Hypothalamus (tissue), 51 donors: ENCODE measurements around the gene OTUD7B.
"Not testable (repeated sequence)": the region's sequence is repeated elsewhere in the genome, so short reads cannot be mapped to it uniquely, and the experiment has no call there.

ENCODE experiments used
- DNase-seq, 51 donors: peaks; one replicate each; lab custom pipeline; 2025; lab: John Stamatoyannopoulos, UW

OTUD7B gene

DNA sequence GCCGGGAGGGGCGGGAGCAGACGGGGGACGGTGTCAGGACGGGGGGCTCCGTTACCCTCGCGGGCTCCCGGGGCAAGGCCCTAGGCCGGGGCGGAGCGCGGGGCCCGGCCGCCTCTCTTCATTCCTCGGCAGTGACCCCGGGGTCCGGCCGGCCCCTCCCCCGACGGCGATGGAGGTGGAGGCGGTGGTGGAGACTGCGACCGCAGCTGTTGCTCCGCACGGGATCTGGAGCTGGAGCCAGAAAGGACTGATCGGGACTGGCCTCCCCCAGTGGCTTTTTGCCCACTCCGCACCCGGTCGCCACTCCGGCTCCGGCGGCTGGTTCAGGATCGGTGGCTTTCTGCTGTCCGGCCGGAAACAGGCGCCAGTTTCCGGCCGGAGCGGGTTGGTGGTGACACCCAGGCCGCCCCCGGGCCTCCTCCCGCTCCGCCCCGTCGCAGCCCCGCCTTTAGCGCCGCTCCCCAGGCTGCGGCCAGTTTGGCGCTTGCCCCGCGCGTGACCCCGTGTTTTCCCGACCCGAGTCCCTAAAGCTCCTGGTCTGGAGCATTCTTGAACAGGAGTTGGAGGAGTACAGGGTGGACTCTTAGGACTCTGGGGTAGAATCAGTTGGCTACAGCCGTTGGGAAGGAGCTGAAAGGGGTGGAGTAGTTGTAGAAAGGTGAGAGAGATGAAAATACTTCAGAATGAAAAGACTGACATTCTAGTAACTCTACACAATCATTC is at the start of gene OTUD7B:
OTUD7B (minus strand) TSS at position 334 of the 723 bp plus-strand sequence. CDS start 33,216 bp downstream, outside the sequence.
- DNase-seq = peak; percentile 37 to 97 (median 84)

DNA sequence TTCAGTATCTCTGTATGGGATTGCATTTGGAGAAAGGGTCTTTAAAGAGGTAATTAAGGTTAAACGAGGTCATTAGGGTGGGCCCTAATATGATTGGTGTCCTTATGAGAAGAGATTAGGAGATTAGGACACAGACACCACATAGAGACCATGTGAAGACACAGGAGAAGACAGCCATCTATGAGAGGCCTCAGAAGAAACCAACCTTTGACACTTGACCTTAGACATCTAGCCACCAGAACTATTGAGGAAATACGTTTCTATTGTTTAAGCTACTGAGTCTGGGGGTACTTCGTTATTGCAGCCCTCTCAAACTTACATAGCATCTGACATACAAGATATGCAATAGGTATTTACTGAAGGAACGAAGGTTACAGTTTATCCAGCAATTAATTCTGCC is 49.7 kb upstream of the OTUD7B start:
- no peak for DNase-seq

- no peak for DNase-seq
Measured at GRCh38 chr1:150056407-150056806, 45.9 kb upstream of the OTUD7B start.

DNA sequence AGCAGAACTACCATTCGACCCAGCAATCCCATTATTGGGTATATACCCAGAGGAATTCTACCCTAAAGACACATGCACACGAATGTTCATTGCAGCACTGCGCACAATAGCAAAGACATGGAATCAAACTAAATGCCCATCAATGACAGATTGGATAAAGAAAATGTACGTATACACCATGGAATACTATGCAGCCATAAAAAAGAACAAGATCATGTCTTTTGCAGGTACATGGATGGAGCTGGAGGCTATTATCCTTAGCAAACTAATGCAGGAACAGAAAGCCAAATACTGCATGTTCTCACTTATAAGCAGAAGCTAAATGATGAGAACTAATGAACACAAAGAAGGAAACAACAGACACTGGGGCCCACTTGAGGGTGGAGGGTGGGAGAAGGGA is 45.0 kb upstream of the OTUD7B start:
- not testable (repeated sequence) for DNase-seq

- no peak for DNase-seq
Measured at GRCh38 chr1:150053926-150054325, 43.4 kb upstream of the OTUD7B start.

GRCh38 chr1:150051905-150052412 is 41.4 kb upstream of the OTUD7B start:
- not testable (repeated sequence) for DNase-seq

DNA sequence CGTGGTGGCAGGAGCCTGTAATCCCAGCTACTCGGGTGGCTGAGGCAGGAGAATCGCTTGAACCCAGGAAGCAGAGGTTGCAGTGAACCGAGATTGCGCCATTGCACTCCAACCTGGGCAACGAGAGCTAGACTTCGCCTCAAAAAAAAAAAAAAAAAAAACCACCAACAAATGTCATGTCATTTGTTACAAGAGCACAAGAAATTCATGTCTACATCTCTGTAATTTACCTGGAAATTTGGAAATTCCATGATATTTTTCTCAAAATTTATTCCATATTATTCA is 40.5 kb upstream of the OTUD7B start:
- DNase-seq = no peak

- DNase-seq = no peak
Measured at GRCh38 chr1:150049926-150050325, 39.4 kb upstream of the OTUD7B start.

DNA sequence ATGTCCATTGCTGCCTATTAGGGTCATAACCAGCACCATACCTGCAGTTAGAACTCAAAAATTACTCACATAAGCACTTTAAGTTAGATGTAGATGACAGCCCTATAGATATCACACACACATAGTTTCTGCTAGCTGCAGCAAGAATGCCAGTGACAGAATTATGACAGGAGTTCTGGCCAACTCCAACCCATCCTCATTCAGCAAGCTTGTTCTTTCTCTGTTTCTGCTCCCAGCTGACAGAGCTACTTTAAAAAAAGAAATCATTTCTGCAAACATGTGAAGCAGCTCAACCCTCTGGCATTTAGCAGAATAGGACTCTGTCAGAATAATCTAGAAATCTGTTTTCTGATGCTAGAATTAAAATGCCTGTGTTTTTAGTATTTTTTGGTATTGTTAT is 23.8 kb upstream of the OTUD7B start:
- no peak for DNase-seq

DNA sequence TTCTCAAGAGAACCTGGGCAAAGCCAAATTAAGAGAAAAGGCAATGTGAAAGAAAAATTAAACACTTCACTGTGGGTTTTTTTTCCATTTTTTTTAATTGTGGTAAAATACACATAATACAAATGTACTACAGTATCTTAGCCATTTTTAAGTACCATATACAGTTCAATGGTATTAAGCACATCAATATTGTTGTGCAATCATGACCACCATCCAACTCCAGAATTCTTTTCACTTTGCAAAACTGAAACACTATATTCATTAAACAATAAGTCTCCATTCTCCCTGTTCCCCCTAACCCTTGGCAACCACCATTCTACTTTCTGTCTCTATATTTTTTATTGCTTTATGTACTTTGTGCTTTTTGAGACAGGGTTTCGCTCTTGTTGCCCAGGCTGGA is 17.8 kb upstream of the OTUD7B start:
- no peak for DNase-seq

GRCh38 chr1:150024156-150024555 is 13.6 kb upstream of the OTUD7B start:
- no peak for DNase-seq

DNA sequence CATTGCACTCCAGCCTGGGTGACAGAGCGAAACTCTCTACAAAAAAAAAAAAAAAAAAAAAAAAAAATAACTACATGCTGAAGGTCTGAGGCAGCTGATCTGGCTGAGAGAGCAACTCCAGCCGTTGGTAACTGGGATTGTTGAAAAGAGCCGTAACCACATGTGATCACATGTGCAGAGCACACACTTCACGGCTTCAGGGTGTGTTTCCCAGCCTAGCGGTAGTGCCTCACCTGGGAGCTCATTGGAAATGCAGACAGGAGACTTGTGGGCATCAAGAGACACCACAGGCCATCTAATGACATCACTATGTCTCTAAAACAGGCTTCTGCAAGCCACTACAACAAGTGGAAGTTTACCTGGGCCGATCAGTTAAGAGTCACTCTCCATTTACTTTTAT is 11.8 kb upstream of the OTUD7B start:
- DNase-seq = no peak

- no peak for DNase-seq
Measured at GRCh38 chr1:150021191-150021694, 10.7 kb upstream of the OTUD7B start.

DNA sequence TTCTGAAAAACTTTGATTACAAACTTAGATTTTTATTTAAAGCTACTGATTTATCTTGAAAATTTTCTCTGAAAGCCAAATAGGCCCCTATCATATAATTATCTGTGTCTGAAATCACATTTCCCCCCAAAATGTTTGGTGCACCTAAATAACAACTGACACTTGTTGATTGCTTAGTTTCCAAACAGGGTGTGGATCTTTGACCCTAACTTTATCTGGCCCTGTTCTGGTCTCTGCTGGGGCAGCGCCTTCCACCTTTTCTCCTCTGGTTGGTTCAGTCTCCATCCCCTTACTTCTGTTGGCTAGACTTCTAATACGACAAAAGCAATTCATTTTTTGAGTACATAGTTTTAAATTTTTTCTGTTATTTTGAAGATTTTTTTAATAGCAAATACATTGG is 10.2 kb upstream of the OTUD7B start:
- DNase-seq = no peak

DNA sequence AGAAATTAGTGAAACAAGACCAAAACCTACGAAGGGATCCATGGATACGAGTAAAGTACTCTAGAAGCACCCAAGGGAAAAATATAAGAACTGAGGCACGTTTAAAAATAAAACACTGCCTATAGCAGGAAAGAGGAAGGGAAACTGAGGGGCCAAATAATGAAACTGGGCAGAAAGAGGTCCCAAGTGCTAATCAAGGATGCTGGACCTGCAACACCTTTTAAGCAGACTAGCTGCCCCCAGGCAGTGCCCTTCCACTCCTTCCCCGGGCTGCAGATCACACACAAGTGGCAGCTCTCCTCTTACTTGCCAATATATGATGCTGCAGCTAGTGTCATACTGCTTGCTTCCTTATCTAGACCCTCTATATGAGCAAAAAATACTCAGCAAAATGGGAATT is 7.6 kb upstream of the OTUD7B start:
- no peak for DNase-seq

GRCh38 chr1:150017206-150017750 is 6.8 kb upstream of the OTUD7B start:
- DNase-seq = no peak

- DNase-seq = no peak
Measured at GRCh38 chr1:150015651-150016131, 5.2 kb upstream of the OTUD7B start.

DNA sequence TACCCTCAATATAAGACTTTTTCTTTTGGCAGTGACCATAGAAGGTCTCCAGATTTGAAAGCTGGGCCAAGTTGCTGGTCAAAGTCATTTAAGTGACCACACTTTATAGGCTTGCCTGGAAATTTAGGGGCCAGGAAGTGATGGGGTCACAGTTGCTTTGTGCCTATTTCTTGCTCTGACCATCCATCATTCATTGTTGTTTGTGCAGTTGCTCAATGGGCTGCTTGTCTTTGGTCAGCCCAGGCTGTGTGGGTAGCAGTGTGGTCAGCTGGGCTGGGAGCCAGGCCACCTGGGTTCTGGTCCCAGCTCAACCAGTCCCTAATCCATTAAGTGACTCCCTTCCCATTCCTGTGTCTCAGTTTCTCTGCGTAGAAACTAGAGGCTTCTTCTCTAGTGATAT is 2.1 kb upstream of the OTUD7B start:
- peak in 46 of 51 donors; percentile 4 to 95 (median 70) for DNase-seq

DNA sequence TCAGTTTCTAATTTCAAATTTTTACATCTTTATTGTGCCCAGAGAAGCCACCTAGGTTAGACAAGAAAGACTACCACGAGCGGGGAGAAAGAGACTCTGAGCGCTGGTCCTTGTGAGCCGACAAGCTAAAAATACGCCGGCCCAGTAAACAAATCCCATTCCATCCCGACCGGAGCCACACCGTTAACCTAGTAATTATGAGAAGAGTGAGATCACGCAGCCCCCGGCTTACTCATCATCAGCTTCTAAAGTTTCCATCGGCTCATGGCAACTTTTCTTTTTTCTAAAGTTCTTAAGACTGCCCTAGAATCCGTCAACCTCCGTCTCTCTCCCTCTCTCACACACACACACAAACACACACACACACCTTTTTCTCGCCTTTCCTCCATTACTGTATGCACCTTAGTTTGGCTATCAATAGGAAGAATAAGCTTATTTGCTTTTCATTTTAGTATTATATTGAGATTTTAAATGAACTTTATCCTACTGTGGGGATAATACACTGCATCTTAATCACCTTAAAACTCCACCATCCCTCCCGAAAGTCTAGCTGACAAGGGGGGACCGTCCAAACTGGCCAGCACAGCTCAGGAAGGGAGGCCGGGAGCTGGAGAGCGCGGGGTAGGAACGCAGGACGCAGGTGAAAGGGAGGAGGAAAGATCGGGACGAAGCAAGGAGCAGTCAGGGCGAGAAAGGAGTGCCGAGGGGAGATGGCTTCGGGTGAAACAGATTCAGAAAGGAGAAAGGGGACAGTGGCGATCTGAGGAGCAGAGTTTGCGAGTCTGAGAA is 728 bp downstream of the OTUD7B start:
- DNase-seq = peak in 31 of 51 donors; percentile 4 to 67 (median 28)

GRCh38 chr1:150008699-150009098 is 1.8 kb downstream of the OTUD7B start:
- DNase-seq = no peak

DNA sequence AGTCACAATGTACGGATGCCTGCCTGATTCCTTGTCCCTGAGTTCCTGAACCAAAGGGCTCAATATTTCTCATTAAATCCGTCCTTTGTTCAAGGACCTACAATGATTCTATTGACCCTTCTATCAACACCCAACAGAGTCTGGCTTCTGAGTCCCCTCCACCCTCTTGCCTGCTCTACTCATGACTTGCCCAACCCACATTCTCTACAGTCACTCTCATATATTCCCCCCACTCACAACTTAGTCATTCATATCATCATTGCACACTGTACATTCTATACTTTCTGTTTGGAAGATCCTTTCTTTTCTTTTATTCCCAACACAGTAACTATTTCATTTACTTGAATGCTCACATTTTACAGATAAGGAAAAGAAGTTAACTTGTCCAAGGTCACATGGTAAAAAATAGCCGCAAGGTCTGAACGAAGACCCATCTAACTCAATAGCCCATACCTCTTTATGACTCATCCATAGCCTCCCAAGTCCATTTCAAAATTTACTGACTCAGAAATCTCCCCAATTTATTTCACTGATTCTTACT is 3.6 kb downstream of the OTUD7B start:
- DNase-seq = peak in 14 of 51 donors; percentile 4 to 62 (median 18)
